OCI-LY1 (cell line): ENCODE data around the gene TUFT1.
"Not testable (repeated sequence)": the region's sequence is repeated elsewhere in the genome, so short reads cannot be mapped to it uniquely, and the experiment has no call there.

Source experiments
- H2AFZ ChIP-seq: fragments of 200-600 bp; sonication (generic), shearing (Covaris generic); 2 replicates; pipeline ENCODE4 v1.6.0; 2014; ENCODE audit warnings: antibody characterized with exemption, mild to moderate bottlenecking, low read length
- H3F3A ChIP-seq: fragments of 200-600 bp; sonication (generic), shearing (Covaris generic); 2 replicates; pipeline ENCODE4 v1.6.0; 2014; ENCODE audit warnings: mild to moderate bottlenecking, antibody characterized with exemption, low read length, moderate library complexity; ENCODE audit not compliant: insufficient read depth
- H3K27ac ChIP-seq: fragments of 200-600 bp; sonication (generic); 2 replicates; pipeline ENCODE4 v1.5.1; 2014; ENCODE audit warnings: low read length, mixed run types, mild to moderate bottlenecking, low read depth; ENCODE audit not compliant: poor library complexity, severe bottlenecking
- H3K27me3 ChIP-seq: fragments of 200-600 bp; sonication (generic); 2 replicates; pipeline ENCODE4 v1.6.0; 2014; ENCODE audit warnings: antibody characterized with exemption, mild to moderate bottlenecking, low read length, moderate library complexity; ENCODE audit not compliant: insufficient read depth
- H3K36me3 ChIP-seq: fragments of 200-600 bp; sonication (generic); 2 replicates; pipeline ENCODE4 v1.6.1; 2014; ENCODE audit warnings: mild to moderate bottlenecking, antibody characterized with exemption, low read length, moderate library complexity, mixed read lengths; ENCODE audit not compliant: insufficient read depth
- H3K4me1 ChIP-seq: fragments of 200-600 bp; sonication (generic); 2 replicates; pipeline ENCODE4 v1.5.1; 2014; ENCODE audit warnings: mild to moderate bottlenecking, low read length, moderate library complexity; ENCODE audit not compliant: insufficient read depth, severe bottlenecking
- H3K4me2 ChIP-seq: fragments of 200-600 bp; sonication (generic), shearing (Covaris generic); 2 replicates; pipeline ENCODE4 v1.6.1; 2014; ENCODE audit warnings: low read length
- H3K4me3 ChIP-seq: fragments of 200-600 bp; sonication (generic); 2 replicates; pipeline ENCODE4 v1.5.1; 2014; ENCODE audit warnings: low read length, low read depth, mild to moderate bottlenecking, mixed read lengths; ENCODE audit not compliant: poor library complexity, severe bottlenecking
- H3K79me2 ChIP-seq: fragments of 200-600 bp; shearing (Covaris generic); 2 replicates; pipeline ENCODE4 v1.6.1; 2016; ENCODE audit warnings: mixed run types, low read length, mixed read lengths; ENCODE audit not compliant: insufficient read depth
- H3K9ac ChIP-seq: fragments of 200-600 bp; sonication (generic), shearing (Covaris generic); 2 replicates; pipeline ENCODE4 v1.6.1; 2014; ENCODE audit warnings: mild to moderate bottlenecking, low read length, mixed read lengths
- H3K9me2 ChIP-seq: fragments of 200-600 bp; sonication (generic), shearing (Covaris generic); 2 replicates; pipeline ENCODE4 v1.6.1; 2014; ENCODE audit warnings: low read depth, mild to moderate bottlenecking, low read length, mixed read lengths
- H3K9me3 ChIP-seq: fragments of 200-600 bp; shearing (Covaris generic); 2 replicates; pipeline ENCODE4 v1.6.1; 2014; ENCODE audit warnings: low read length, mixed read lengths
- H4K20me1 ChIP-seq: fragments of 200-600 bp; sonication (generic), shearing (Covaris generic); 2 replicates; pipeline ENCODE4 v1.6.0; 2016; ENCODE audit warnings: mild to moderate bottlenecking, low read length; ENCODE audit not compliant: insufficient read depth
- CTCF ChIP-seq: fragments of 200-600 bp; sonication (generic), shearing (Covaris generic); IDR thresholded peaks from 2 replicates; pipeline ENCODE4 v1.5.1; 2017; ENCODE audit warnings: mild to moderate bottlenecking, antibody characterized with exemption, low read length, moderate library complexity, mixed read lengths
- EZH2 ChIP-seq: fragments of 200-600 bp; sonication (generic), shearing (Covaris generic); IDR thresholded peaks from 2 replicates; pipeline ENCODE4 v1.8.0; 2017; ENCODE audit warnings: borderline replicate concordance, mixed run types, mild to moderate bottlenecking, antibody characterized with exemption, low read length, moderate library complexity, mixed read lengths

The TUFT1 gene

GRCh38 chr1:151594143-151594625, 54.1 kb downstream of the TUFT1 start:
- peak overlapping the region; percentile 46; the same call in 1 of the 2 replicates for H3K4me2 ChIP-seq
- no peaks in the 10 kb centered on the region for H3K9me2 ChIP-seq
- H3K27me3 ChIP-seq: no peaks in the 10 kb centered on the region; the same call in 1 of the 2 replicates
- H3K36me3 ChIP-seq: no peaks in the 10 kb centered on the region; the same call in 1 of the 2 replicates
- H3F3A ChIP-seq: no peaks in the 10 kb centered on the region
- no peak overlapping the region for H2AFZ ChIP-seq
- peaks cover 5% of the 10 kb centered on the region for H3K4me1 ChIP-seq
- no peak overlapping the region for H3K27ac ChIP-seq
- no peak overlapping the region for H3K9ac ChIP-seq
- H3K79me2 ChIP-seq: no peaks in the 10 kb centered on the region
- peaks cover 6% of the 10 kb centered on the region; the same call in 1 of the 2 replicates for H3K9me3 ChIP-seq
- H4K20me1 ChIP-seq: no peaks in the 10 kb centered on the region
- H3K4me3 ChIP-seq: peak overlapping the region; percentile 20
- TF ChIP-seq CTCF: peak; percentile 98
- TF ChIP-seq EZH2: no peak

GRCh38 chr1:151596166-151596953, 56.3 kb downstream of the TUFT1 start:
- no peaks in the 10 kb centered on the region for H4K20me1 ChIP-seq
- no peak overlapping the region for H3K9ac ChIP-seq
- H3K9me2 ChIP-seq: no peaks in the 10 kb centered on the region
- no peak overlapping the region for H3K4me2 ChIP-seq
- H2AFZ ChIP-seq: no peak overlapping the region
- H3F3A ChIP-seq: no peaks in the 10 kb centered on the region
- H3K9me3 ChIP-seq: peaks cover 3% of the 10 kb centered on the region; the same call in 1 of the 2 replicates
- peaks cover 5% of the 10 kb centered on the region for H3K4me1 ChIP-seq
- no peaks in the 10 kb centered on the region for H3K79me2 ChIP-seq
- H3K36me3 ChIP-seq: no peaks in the 10 kb centered on the region
- no peak overlapping the region for H3K4me3 ChIP-seq
- no peaks in the 10 kb centered on the region; the same call in 1 of the 2 replicates for H3K27me3 ChIP-seq
- no peak for TF ChIP-seq CTCF
- no peak for TF ChIP-seq EZH2
- H3K27ac ChIP-seq: no peak overlapping the region

- not testable (repeated sequence) for H3K9me2 ChIP-seq, H4K20me1 ChIP-seq, H3K9ac ChIP-seq, H3K79me2 ChIP-seq, H3K36me3 ChIP-seq, H2AFZ ChIP-seq, H3K4me3 ChIP-seq, H3K4me1 ChIP-seq, H3K9me3 ChIP-seq, H3K4me2 ChIP-seq, H3F3A ChIP-seq, H3K27ac ChIP-seq, H3K27me3 ChIP-seq
These were observed 62.4 kb downstream of the TUFT1 start for GRCh38 chr1:151602550-151602949.
